ENCODE results near the gene BAIAP3. TPM values are rescaled to one million over a fixed set of nuclear protein-coding genes. Genes with fewer than 3 reads are reported as not detected.

The BAIAP3 gene
- total RNA-seq, 1 experiment from 2014 or later = 44.7 TPM

GRCh38 chr16:1335211-1335971 is 1.9 kb downstream of the BAIAP3 start:
- no peak for TF ChIP-seq CEBPB (IDR thresholded peaks at IDR 0.05; ENCODE audit: low read depth)
- no peak for TF ChIP-seq ELF1 (IDR thresholded peaks at IDR 0.05; ENCODE audit: borderline replicate concordance, low read depth)
- TF ChIP-seq POLR2AphosphoS5 (IDR thresholded peaks at IDR 0.05; ENCODE audit: low read depth, low read length) = no peak
- TF ChIP-seq MAX (IDR thresholded peaks at IDR 0.05) = no peak
- TF ChIP-seq SRF (IDR thresholded peaks at IDR 0.05; ENCODE audit: low read depth) = no peak
- no peak for TF ChIP-seq EZH2phosphoT487 (IDR thresholded peaks at IDR 0.05; ENCODE audit: borderline replicate concordance)
- TF ChIP-seq ATF3 (IDR thresholded peaks at IDR 0.05) = no peak
- TF ChIP-seq SIN3A (IDR thresholded peaks at IDR 0.05; ENCODE audit: low read depth) = no peak
- TF ChIP-seq TCF7L2 (IDR thresholded peaks at IDR 0.05; ENCODE audit: borderline replicate concordance, extremely low read depth, insufficient read depth, insufficient read length) = no peak
- no peak for TF ChIP-seq EGR1 (IDR thresholded peaks at IDR 0.05; ENCODE audit: low read depth)
- TF ChIP-seq POLR2A (IDR thresholded peaks at IDR 0.05; ENCODE audit: borderline replicate concordance, extremely low read depth, insufficient read depth, insufficient read length) = no peak
- no peak for TF ChIP-seq SP1 (IDR thresholded peaks at IDR 0.05; ENCODE audit: low read depth)
- TF ChIP-seq, protein P1, sequence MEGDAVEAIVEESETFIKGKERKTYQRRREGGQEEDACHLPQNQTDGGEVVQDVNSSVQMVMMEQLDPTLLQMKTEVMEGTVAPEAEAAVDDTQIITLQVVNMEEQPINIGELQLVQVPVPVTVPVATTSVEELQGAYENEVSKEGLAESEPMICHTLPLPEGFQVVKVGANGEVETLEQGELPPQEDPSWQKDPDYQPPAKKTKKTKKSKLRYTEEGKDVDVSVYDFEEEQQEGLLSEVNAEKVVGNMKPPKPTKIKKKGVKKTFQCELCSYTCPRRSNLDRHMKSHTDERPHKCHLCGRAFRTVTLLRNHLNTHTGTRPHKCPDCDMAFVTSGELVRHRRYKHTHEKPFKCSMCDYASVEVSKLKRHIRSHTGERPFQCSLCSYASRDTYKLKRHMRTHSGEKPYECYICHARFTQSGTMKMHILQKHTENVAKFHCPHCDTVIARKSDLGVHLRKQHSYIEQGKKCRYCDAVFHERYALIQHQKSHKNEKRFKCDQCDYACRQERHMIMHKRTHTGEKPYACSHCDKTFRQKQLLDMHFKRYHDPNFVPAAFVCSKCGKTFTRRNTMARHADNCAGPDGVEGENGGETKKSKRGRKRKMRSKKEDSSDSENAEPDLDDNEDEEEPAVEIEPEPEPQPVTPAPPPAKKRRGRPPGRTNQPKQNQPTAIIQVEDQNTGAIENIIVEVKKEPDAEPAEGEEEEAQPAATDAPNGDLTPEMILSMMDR (IDR thresholded peaks at IDR 0.05 in 2 of 3, conservative IDR thresholded peaks at IDR 0.05 in 1 of 3; ENCODE audit: borderline replicate concordance in 1 of 3, insufficient read depth in 1 of 3, low read depth in 2 of 3, low read length in 2 of 3) = no peak
- TF ChIP-seq JUND (IDR thresholded peaks at IDR 0.05) = no peak
- ATAC-seq (no peak), DNase-seq (ENCODE audit: low read depth, low spot score) (no peak)
- no peak overlapping the region for H3K27ac ChIP-seq (ENCODE audit: low read depth, low read length)
- no peaks in the 10 kb centered on the region for H3K79me2 ChIP-seq (ENCODE audit: insufficient read depth, low read length)
- H3K4me2 ChIP-seq (ENCODE audit: low read length) = no peak overlapping the region
- H3K9me3 ChIP-seq (ENCODE audit: control insufficient read depth in 1 of 2, insufficient read depth in 1 of 2, low read depth in 1 of 2, low read length in 2 of 2) = no peaks in the 10 kb centered on the region; a peak in 1 of 4 replicates
- H3K36me3 ChIP-seq (ENCODE audit: control insufficient read depth in 1 of 2, insufficient read depth in 2 of 2, low read length in 2 of 2) = no peaks in the 10 kb centered on the region
- peaks cover 17 to 34% of the 10 kb centered on the region in 2 experiments; a peak in 3 of 4 replicates for H3K4me1 ChIP-seq (ENCODE audit: control insufficient read depth in 1 of 2, insufficient read depth in 2 of 2, low read length in 2 of 2)
- H3K4me3 ChIP-seq (replicated peaks in 1 of 2; ENCODE audit: low read depth in 1 of 2, low read length in 2 of 2) = no peak overlapping the region
- POLR2A ChIA-PET = no interaction called here
- H3K27me3 ChIP-seq (ENCODE audit: insufficient read depth, low read length) = no peaks in the 10 kb centered on the region
- H3K9me2 ChIP-seq (ENCODE audit: insufficient read depth) = no peaks in the 10 kb centered on the region
- no peaks in the 10 kb centered on the region for H4K20me1 ChIP-seq (ENCODE audit: insufficient read depth)
- BruUV-seq (replicated peaks) = no TSS peak
- H2AFZ ChIP-seq (ENCODE audit: low read depth, low read length, poor library complexity, severe bottlenecking) = no peak overlapping the region
- intact Hi-C loops (cut with micrococcal nuclease) = no loop called here
- H3K9ac ChIP-seq (ENCODE audit: low read length) = no peak overlapping the region
- CTCF ChIA-PET = no interaction called here
- RAD21 ChIA-PET (ENCODE audit: low non-redundant PET in 1 of 2, low total read pairs in 2 of 2, uncharacterized antibody in 2 of 2, unreplicated experiment in 2 of 2) = no interaction called here
